AML-193 (cell line): ENCODE data around the gene TTF1.

ENCODE experiments used
- DNase-seq, 2 experiments: peaks; one replicate each; lab custom pipeline; 2025; lab: John Stamatoyannopoulos, UW

TTF1 gene

GRCh38 chr9:132406554-132407122 lies at the start of gene TTF1:
Gene TTF1 (minus strand): TSS chr9:132406840. CDS start chr9:132402821, 4,019 bp downstream.
- peak; percentile 83 to 88 for DNase-seq

- no peak for DNase-seq
These were observed 49.6 kb upstream of the TTF1 start for GRCh38 chr9:132456241-132456640.

- DNase-seq: no peak
These were observed 44.6 kb upstream of the TTF1 start for GRCh38 chr9:132451276-132451675.

- no peak for DNase-seq
These were observed 41.3 kb upstream of the TTF1 start for GRCh38 chr9:132447902-132448301.

- DNase-seq: no peak
These were observed 40.7 kb upstream of the TTF1 start for GRCh38 chr9:132447346-132447745.

GRCh38 chr9:132446887-132447286 lies 40.2 kb upstream of the TTF1 start:
- no peak for DNase-seq

- no peak for DNase-seq
These were observed 37.4 kb upstream of the TTF1 start for GRCh38 chr9:132443951-132444607.

- no peak for DNase-seq
These were observed 34.8 kb upstream of the TTF1 start for GRCh38 chr9:132441404-132441803.

- no peak for DNase-seq
These were observed 34.1 kb upstream of the TTF1 start for GRCh38 chr9:132440735-132441134.

GRCh38 chr9:132439153-132439552 lies 32.5 kb upstream of the TTF1 start:
- no peak for DNase-seq

GRCh38 chr9:132434881-132435280 lies 28.2 kb upstream of the TTF1 start:
- DNase-seq: no peak

- no peak for DNase-seq
These were observed 24.4 kb upstream of the TTF1 start for GRCh38 chr9:132430998-132431397.

- DNase-seq: no peak
These were observed 20.2 kb upstream of the TTF1 start for GRCh38 chr9:132426639-132427414.

- DNase-seq: no peak
These were observed 19.0 kb upstream of the TTF1 start for GRCh38 chr9:132425675-132426062.

GRCh38 chr9:132424857-132425674 lies 18.4 kb upstream of the TTF1 start:
- DNase-seq: no peak

GRCh38 chr9:132423503-132423902 lies 16.9 kb upstream of the TTF1 start:
- DNase-seq: no peak

- DNase-seq: no peak
These were observed 15.9 kb upstream of the TTF1 start for GRCh38 chr9:132422574-132422973.

GRCh38 chr9:132418726-132419363 lies 12.2 kb upstream of the TTF1 start:
- no peak for DNase-seq

GRCh38 chr9:132415181-132415580 lies 8.5 kb upstream of the TTF1 start:
- no peak for DNase-seq

- DNase-seq: no peak
These were observed 8.1 kb upstream of the TTF1 start for GRCh38 chr9:132414731-132415130.

GRCh38 chr9:132413926-132414325 lies 7.3 kb upstream of the TTF1 start:
- DNase-seq: no peak

- DNase-seq: peak in 1 of 2 experiments; percentile 15
These were observed 5.4 kb upstream of the TTF1 start for GRCh38 chr9:132412089-132412488.
